ENCODE results near the gene ITPRID1.

Gene ITPRID1

DNA sequence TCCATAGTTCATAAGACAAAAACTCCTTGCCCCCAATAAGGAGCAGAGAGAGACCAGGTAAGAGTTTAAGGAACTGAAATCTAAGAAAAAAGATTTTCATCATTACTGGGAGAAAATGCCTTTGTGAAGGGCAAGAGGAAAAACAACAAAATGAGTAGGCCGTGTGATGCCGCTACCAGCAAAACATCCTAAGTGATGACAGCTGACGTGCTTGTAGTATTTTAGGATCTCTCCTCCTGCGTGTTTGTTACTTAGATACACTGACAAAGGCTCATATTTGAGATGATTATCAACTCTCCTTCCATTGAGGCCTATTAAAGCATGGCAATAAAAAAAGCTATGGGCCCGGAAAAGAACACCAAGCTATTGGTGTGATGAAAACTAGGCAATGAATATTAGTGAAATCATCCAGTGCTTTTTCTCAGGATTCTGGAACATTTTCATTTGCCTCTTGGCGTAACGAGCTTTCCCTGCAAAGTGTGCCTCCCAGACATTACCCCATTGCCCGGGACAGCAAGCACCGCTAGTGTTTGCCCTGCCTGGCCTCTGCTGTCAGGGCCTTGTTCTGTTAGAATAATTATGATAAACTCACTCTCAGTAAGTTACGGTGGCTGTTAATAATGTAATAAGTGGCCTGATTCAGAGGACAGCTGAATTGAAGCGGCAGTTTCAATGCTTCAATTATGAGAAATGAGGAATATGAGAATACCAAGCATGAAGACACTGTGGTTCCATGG is 36.8 kb upstream of the ITPRID1 start:
- TF ChIP-seq, protein P1, sequence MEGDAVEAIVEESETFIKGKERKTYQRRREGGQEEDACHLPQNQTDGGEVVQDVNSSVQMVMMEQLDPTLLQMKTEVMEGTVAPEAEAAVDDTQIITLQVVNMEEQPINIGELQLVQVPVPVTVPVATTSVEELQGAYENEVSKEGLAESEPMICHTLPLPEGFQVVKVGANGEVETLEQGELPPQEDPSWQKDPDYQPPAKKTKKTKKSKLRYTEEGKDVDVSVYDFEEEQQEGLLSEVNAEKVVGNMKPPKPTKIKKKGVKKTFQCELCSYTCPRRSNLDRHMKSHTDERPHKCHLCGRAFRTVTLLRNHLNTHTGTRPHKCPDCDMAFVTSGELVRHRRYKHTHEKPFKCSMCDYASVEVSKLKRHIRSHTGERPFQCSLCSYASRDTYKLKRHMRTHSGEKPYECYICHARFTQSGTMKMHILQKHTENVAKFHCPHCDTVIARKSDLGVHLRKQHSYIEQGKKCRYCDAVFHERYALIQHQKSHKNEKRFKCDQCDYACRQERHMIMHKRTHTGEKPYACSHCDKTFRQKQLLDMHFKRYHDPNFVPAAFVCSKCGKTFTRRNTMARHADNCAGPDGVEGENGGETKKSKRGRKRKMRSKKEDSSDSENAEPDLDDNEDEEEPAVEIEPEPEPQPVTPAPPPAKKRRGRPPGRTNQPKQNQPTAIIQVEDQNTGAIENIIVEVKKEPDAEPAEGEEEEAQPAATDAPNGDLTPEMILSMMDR (IDR thresholded peaks at IDR 0.05): no peak
- Histone ChIP-seq H3K27ac (no peak overlapping the region), H3K4me3 (no peak overlapping the region)
- no peak for DNase-seq (ENCODE audit: low spot score)

DNA sequence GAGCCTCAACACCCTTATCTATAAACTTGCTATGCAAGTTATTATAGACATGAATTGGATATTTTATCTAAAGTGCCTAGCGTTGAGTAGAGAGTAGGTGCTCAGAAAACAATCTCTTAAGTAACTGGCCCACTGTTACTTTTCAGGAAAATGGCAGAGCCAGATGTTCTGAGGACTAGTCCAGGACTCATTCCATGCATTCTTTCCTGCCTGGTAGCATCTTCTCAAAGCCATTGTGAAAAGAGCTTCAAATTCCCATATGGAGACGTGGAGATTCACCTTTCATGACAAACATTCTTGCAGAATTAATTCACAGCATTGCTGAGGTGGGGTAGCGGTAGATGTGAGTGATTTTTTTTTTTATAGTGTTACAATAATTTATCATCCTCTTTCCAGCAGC is 35.9 kb upstream of the ITPRID1 start:
- no peak for DNase-seq (ENCODE audit: low spot score)
- TF ChIP-seq, protein P1 (IDR thresholded peaks at IDR 0.05): no peak
- H3K27ac ChIP-seq: no peak overlapping the region
- no peak overlapping the region for H3K4me3 ChIP-seq

DNA sequence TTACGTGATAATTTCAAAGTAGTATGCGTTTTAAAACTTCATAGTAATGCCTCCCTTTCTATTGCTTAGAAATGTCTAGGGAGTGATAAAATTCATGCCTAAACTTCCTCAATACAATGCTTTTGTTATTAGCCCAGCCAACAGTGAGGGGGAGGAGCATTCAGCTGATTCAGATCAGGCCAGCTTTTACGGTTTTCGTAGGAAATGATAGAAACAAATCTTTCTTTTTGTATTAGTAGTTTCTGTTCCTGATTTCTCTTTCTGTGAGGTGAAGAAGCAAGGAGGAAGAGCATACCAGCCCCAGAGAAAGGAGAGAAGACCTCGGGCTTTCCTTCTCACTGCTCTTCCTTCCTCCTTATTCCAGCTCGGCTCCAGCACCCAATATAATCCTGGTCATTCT is 35.2 kb upstream of the ITPRID1 start:
- no peak for DNase-seq (ENCODE audit: low spot score)
- Histone ChIP-seq H3K4me3 (no peak overlapping the region), H3K27ac (no peak overlapping the region)
- TF ChIP-seq, protein P1 (IDR thresholded peaks at IDR 0.05): no peak

DNA sequence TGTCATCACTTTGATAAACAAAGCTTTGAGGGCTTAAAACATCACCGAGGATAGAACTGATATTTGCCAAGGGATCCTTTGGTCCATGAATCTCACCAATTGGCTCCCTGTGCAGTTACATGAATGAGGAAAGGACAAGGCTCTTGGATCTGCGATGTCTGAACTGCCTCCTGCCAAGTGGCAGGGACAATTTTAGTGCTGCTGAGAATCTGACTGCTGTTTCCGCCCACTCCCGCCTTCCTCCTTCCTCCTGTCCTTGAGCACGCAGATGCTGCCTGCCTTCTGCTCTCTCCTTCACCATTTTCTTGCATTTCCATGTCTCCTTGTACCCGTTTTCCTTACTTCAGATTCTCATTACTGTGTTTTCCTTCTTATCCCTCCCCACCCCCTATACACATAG is 26.8 kb upstream of the ITPRID1 start:
- Histone ChIP-seq H3K4me3 (no peak overlapping the region), H3K27ac (no peak overlapping the region)
- TF ChIP-seq, protein P1 (IDR thresholded peaks at IDR 0.05): no peak
- DNase-seq (ENCODE audit: low spot score): no peak

DNA sequence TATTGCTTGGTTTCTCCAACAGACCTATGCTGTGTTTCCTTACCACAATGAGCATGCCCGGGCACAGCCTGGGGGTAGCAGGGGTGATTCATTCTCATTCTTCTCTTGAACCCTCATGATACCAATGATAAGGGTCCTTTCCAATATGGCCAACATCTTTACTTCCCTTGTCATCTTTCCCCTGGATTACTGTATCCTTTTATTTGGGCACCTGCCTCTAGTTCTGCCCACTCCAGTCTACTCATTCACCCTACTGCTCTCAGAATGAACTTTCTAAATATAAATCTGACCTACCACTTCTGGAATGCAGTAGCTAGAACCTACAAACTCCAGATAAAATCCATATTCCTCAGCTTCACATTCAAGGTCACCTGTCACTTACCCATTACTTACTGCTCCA is 26.4 kb upstream of the ITPRID1 start:
- H3K27ac ChIP-seq: no peak overlapping the region
- TF ChIP-seq, protein P1 (IDR thresholded peaks at IDR 0.05): no peak
- no peak for DNase-seq (ENCODE audit: low spot score)

DNA sequence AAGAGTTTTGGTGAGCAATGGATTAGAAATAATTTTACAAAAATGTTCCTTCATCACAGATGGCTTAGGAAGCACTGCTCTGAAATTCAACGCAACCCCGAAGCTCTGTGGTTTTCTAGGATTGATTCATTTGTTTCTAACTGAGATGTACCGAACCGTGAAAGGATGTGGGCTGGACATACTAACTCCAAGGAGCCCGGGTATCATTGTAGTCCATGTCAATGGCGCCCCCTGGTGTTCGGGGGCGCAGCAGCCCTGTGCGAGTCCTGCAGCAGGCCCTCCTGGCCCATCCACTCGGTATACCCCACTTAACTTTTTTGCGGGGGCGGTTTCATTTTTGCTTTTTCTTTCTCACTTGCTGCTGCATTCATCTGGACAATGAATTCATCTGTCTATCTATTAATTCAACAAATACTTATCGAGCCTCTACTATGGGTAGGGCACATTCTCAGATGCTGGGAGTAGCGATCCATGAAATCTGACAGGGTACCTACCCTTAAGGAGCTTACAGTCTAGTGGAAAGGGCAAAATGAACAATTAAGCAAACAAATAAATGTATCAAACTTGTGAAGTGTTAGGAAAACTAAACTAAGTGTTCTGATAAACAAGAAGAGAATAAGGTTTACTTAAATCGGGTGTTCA is 25.2 kb upstream of the ITPRID1 start:
- Histone ChIP-seq H3K27ac (no peak overlapping the region), H3K4me3 (no peak overlapping the region)
- TF ChIP-seq, protein P1 (IDR thresholded peaks at IDR 0.05): no peak
- no peak for DNase-seq (ENCODE audit: low spot score)

More for the DNA sequence above, 26.4 kb upstream of the ITPRID1 start:
- no peak overlapping the region for H3K4me3 ChIP-seq

DNA sequence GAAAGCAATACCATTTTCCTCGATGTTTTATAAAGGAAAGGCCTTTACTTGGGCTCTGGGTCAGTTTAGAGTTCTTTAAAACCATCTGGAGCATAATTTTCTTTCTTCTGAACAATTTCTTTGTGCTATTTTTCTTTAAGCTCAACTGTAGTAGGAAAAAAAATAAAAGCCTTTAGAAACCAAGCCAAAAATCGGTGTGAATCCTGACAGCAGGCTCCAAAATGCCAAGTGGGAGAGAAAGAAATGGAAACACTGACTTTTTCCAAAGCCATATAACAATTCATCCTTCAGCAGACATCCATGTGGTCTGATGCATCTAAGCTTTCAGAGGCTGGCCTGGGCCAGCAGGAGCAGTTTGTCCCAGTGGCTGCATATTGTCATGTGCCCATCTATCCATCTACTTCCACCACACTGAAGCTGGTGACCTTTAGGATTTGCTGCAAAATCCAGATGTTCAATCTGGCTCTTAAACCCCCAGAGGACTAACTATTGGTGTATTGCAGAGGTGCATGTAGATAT is 23.0 kb upstream of the ITPRID1 start:
- DNase-seq (ENCODE audit: low spot score): no peak
- H3K27ac ChIP-seq: no peak overlapping the region
- no peak overlapping the region for H3K4me3 ChIP-seq
- TF ChIP-seq, protein P1 (IDR thresholded peaks at IDR 0.05): no peak

Measured in coronary artery (tissue), 2 donors.